ENCODE measurements around the gene PDCD7. TPM values are rescaled to one million over a fixed set of nuclear protein-coding genes. Genes with fewer than 3 reads are reported as not detected.

The PDCD7 gene
- total RNA-seq, 1 experiment from 2014 or later = 26.2 TPM

DNA sequence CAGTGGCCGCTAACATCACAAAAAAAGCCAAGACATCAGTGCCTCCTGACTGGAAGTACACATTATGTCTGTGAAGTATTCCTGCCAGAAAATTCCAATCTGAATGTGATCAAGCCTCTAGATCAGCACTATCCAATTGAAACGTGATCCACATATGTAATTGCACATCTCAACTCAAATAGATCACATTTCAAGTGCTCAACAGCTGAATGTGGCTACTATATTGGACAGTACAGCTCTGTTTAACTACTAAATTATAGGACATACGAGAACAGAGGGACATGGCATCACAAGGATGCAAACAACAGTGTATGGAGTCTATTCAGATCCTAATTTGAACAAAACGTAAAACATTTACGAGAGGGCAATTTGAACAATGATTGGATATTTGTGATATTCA, 18.1 kb downstream of the PDCD7 start:
- Histone ChIP-seq H3K27me3 (replicated peaks; ENCODE audit: control insufficient read depth, insufficient read depth, low read length) (no peaks in the 10 kb centered on the region), H3K36me3 (ENCODE audit: control insufficient read depth, insufficient read depth, low read length) (peaks cover 1% of the 10 kb centered on the region), H3K4me3 (ENCODE audit: low read depth, low read length) (no peak overlapping the region), H3K9me3 (no peaks in the 10 kb centered on the region), H3K4me1 (no peaks in the 10 kb centered on the region)
- BruUV-seq (replicated peaks) = no TSS peak
- no peak for DNase-seq
- Mint-ChIP-seq H3K27me3 (ENCODE audit: insufficient read depth, unreplicated experiment) (no peaks in the 10 kb centered on the region), H3K4me1 (ENCODE audit: low read depth, unreplicated experiment) (no peaks in the 10 kb centered on the region), H3K27ac (ENCODE audit: unreplicated experiment) (no peak overlapping the region), H3K9me3 (ENCODE audit: unreplicated experiment) (no peaks in the 10 kb centered on the region), H3K36me3 (ENCODE audit: insufficient read depth, unreplicated experiment) (peaks cover 46% of the 10 kb centered on the region), H3K4me3 (ENCODE audit: unreplicated experiment) (no peak overlapping the region)
- TF ChIP-seq, protein P1, sequence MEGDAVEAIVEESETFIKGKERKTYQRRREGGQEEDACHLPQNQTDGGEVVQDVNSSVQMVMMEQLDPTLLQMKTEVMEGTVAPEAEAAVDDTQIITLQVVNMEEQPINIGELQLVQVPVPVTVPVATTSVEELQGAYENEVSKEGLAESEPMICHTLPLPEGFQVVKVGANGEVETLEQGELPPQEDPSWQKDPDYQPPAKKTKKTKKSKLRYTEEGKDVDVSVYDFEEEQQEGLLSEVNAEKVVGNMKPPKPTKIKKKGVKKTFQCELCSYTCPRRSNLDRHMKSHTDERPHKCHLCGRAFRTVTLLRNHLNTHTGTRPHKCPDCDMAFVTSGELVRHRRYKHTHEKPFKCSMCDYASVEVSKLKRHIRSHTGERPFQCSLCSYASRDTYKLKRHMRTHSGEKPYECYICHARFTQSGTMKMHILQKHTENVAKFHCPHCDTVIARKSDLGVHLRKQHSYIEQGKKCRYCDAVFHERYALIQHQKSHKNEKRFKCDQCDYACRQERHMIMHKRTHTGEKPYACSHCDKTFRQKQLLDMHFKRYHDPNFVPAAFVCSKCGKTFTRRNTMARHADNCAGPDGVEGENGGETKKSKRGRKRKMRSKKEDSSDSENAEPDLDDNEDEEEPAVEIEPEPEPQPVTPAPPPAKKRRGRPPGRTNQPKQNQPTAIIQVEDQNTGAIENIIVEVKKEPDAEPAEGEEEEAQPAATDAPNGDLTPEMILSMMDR (IDR thresholded peaks at IDR 0.05; ENCODE audit: insufficient read depth in 1 of 2, low read depth in 1 of 2, low read length in 1 of 2, severe bottlenecking in 1 of 2, unreplicated experiment in 1 of 2) = no peak
- ChIA-PET CTCF (interaction anchor here (0.5 to 0.8 kb wide), 3 partner anchors 70 to 102 kb away, joined by 3 to 4 read pairs (median 3); partner anchors contain the start of gene CLPX), POLR2A (no interaction called here)
- intact Hi-C loops (cut with micrococcal nuclease; ENCODE audit: unreplicated experiment) = no loop called here

DNA sequence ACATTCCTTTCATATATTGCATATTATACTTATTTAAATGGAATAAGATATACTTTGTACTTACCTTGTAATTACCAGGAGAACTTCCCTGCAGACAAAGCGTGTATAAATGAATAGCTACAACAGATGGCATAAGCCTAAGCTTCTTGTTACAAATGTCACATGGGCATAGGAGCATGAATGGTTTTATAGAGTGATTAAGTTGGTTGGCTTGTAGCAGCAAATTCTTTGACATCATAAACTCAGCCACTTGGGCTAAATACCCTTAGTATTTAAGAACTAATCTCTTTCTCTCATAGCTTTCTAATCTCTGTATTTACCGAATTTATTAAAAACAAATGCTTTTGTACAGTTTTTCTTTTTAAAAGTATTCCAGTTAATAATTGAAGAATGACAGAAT, 18.5 kb downstream of the PDCD7 start, which contains the start of gene UBAP1L:
UBAP1L (minus strand) TSS at position 115 of the 400 bp plus-strand sequence. CDS start 8,985 bp downstream, outside the sequence.
- H3K27me3 ChIP-seq (replicated peaks; ENCODE audit: control insufficient read depth, insufficient read depth, low read length) = no peaks in the 10 kb centered on the region
- peaks cover 47% of the 10 kb centered on the region for H3K36me3 Mint-ChIP-seq (ENCODE audit: insufficient read depth, unreplicated experiment)
- H3K27me3 Mint-ChIP-seq (ENCODE audit: insufficient read depth, unreplicated experiment) = no peaks in the 10 kb centered on the region
- no peak for DNase-seq
- intact Hi-C loops (cut with micrococcal nuclease; ENCODE audit: unreplicated experiment) = no loop called here
- no peak within 1 kb of the TSS for H3K27ac Mint-ChIP-seq (ENCODE audit: unreplicated experiment)
- no TSS peak for BruUV-seq (replicated peaks)
- no peaks in the 10 kb centered on the region for H3K9me3 ChIP-seq
- H3K4me1 ChIP-seq = no peaks in the 10 kb centered on the region
- no peaks in the 10 kb centered on the region for H3K9me3 Mint-ChIP-seq (ENCODE audit: unreplicated experiment)
- TF ChIP-seq, protein P1 (IDR thresholded peaks at IDR 0.05; ENCODE audit: insufficient read depth in 1 of 2, low read depth in 1 of 2, low read length in 1 of 2, severe bottlenecking in 1 of 2, unreplicated experiment in 1 of 2) = no peak
- ChIA-PET CTCF (interaction anchor here (0.5 to 0.8 kb wide), 5 partner anchors 13 to 102 kb away, joined by 3 to 4 read pairs (median 4); partner anchors contain the start of gene CLPX), POLR2A (no interaction called here)
- H3K4me3 ChIP-seq (ENCODE audit: low read depth, low read length) = no peak within 1 kb of the TSS
- H3K36me3 ChIP-seq (ENCODE audit: control insufficient read depth, insufficient read depth, low read length) = peaks cover 1% of the 10 kb centered on the region
- H3K4me3 Mint-ChIP-seq (ENCODE audit: unreplicated experiment) = no peak within 1 kb of the TSS
- no peaks in the 10 kb centered on the region for H3K4me1 Mint-ChIP-seq (ENCODE audit: low read depth, unreplicated experiment)

DNA sequence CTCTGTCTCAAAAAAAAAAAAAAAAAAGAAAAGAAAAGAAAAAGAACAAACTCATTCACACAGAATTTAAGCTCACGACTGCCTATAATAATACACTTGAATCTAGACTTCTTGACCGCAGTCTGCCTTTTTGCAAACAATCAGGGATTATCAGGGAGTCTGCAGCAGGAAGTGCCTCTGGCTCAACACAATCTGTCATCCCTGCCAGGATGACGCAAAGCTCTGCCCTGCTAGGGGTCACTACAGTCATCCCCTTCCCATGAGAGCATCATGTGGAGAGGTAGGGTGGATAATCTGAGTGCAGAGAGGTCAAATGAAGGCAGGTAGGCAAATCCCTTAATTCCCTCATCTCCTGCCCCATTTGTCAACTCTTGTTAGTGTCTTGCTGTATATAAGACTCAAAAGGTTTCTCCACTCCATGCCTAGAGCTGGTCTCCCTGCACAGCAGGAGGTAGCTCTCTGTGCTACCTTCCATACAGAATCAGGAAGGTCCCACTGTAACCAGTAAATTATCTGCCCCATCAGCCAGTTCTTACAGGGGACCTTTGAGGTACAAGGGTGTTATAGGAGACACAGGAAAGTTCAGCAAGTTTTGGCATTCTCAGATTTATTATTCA, 22.8 kb downstream of the PDCD7 start:
- Mint-ChIP-seq H3K4me3 (ENCODE audit: unreplicated experiment) (no peak overlapping the region), H3K9me3 (ENCODE audit: unreplicated experiment) (no peaks in the 10 kb centered on the region), H3K27ac (ENCODE audit: unreplicated experiment) (no peak overlapping the region), H3K4me1 (ENCODE audit: low read depth, unreplicated experiment) (no peaks in the 10 kb centered on the region), H3K27me3 (ENCODE audit: insufficient read depth, unreplicated experiment) (no peaks in the 10 kb centered on the region), H3K36me3 (ENCODE audit: insufficient read depth, unreplicated experiment) (peaks cover 17% of the 10 kb centered on the region)
- Histone ChIP-seq H3K4me3 (ENCODE audit: low read depth, low read length) (no peak overlapping the region), H3K4me1 (no peaks in the 10 kb centered on the region), H3K9me3 (no peaks in the 10 kb centered on the region), H3K36me3 (ENCODE audit: control insufficient read depth, insufficient read depth, low read length) (no peaks in the 10 kb centered on the region), H3K27me3 (replicated peaks; ENCODE audit: control insufficient read depth, insufficient read depth, low read length) (no peaks in the 10 kb centered on the region)
- CTCF ChIA-PET = interaction anchor here (0.8 to 1.9 kb wide), 3 partner anchors 10 to 50 kb away, joined by 3 to 8 read pairs (median 4); no protein-coding TSS in a partner anchor
- POLR2A ChIA-PET = no interaction called here
- no TSS peak for BruUV-seq (replicated peaks)
- intact Hi-C loops (cut with micrococcal nuclease; ENCODE audit: unreplicated experiment) = no loop called here
- TF ChIP-seq, protein P1 (IDR thresholded peaks at IDR 0.05; ENCODE audit: insufficient read depth in 1 of 2, low read depth in 1 of 2, low read length in 1 of 2, severe bottlenecking in 1 of 2, unreplicated experiment in 1 of 2) = no peak
- DNase-seq = no peak
